GM18499 (cell line): ENCODE measurements around the gene TSPAN4.

Source experiments
- ATAC-seq: cut with Tn5 transposase; IDR thresholded peaks from one replicate; pipeline ENCODE4 v1.9.1; 2021; ENCODE audit warnings: moderate number of reproducible peaks; ENCODE audit not compliant: insufficient read depth, unreplicated experiment

TSPAN4 gene

DNA sequence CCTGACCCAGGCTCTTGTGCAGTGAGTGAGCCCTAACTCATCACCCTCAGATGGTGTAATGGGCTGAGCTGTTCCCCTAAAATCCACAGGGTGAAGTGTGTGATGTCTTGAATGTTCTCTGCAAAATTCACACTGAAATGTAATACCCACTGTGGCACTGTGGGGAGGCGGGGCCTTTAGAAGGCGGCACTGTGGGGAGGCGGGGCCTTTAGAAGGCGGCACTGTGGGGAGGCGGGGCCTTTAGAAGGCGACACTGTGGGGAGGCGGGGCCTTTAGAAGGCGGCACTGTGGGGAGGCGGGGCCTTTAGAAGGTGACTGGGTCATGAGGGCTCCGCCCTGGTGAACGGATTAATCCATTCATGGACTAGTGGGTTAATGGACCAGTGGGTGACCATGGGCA lies 34.9 kb downstream of the TSPAN4 start:
- no peak for ATAC-seq

DNA sequence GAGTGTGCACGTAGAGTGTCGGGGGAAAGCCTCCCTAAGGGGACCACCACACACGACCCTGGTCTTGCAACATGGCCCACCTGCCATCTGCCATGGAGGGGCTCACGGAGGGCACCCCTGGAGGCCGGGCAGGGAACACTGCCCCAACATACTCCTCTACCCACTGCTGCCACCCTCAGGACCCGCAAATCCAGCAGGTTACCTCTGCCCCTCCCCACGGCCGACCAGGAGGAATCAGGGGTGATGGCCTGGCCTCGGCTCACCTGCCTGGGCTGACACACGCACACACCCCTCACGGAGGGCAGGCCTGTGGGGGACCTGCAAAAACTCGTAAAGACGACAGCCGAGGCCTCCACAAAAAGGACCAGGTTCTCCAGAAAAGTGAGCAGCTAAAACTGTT lies 37.8 kb downstream of the TSPAN4 start:
- no peak for ATAC-seq

DNA sequence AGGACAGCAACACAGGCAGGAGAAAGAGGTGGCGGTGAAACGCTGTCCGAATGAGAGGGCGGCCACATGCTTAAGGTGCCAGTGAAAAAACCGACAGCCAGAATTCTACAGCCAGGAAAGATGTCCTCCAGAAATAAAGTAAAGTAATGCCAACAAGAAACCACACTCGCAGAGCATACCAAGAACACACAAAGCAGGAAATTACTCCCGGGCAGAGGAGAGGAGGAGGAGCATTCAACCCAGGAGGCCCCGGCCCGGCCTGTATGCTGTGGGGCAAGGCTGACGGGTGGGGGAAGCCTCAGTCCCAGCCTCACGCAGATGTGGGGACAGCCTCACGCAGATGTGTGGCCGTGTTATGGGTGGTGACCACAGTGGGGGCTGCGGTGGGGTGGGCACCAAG lies 39.9 kb downstream of the TSPAN4 start:
- ATAC-seq = no peak

DNA sequence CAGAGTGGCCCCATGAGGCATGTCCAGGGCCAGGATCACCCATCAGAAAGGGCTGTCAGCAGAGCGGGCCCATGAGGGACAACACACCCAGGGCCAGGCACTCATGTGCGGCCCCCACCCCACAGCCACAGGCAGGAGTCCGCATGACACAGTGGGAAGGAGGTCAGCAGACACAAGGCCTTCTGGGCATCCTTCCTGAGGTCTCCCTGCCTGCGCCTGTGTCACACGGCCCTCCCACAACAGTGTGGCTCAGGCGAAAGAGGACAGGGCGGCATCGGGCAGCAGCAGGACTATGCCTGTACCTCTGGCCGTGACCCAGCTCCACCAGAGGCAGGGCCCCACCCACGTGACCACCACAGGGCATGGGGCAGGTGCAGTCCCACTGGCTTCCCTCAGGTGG lies 40.9 kb downstream of the TSPAN4 start:
- ATAC-seq = no peak

DNA sequence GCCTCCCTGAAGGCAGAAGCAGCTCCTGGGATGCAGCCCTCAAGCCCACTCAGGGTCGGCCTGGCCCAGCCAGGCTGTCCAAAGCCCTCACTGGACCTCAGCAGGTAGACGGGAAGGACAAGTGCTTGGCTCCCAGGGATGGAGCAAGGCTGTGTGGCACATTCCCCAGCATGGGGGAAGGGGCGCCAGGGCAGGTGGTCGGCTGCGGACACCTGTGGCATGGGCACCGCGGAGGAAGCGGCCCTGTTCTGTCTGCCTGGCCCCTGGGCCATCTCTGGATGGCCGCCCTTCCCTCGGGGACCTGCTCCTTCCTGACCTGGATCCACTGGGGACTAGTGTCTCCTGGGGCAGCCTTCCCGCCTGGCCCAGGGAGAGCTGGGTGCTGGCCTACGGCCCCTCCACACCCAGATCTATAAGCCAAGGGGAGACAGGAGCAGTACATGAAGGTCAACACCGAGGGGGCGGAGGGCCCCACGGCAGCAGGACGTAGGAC lies 42.0 kb downstream of the TSPAN4 start:
- no peak for ATAC-seq

DNA sequence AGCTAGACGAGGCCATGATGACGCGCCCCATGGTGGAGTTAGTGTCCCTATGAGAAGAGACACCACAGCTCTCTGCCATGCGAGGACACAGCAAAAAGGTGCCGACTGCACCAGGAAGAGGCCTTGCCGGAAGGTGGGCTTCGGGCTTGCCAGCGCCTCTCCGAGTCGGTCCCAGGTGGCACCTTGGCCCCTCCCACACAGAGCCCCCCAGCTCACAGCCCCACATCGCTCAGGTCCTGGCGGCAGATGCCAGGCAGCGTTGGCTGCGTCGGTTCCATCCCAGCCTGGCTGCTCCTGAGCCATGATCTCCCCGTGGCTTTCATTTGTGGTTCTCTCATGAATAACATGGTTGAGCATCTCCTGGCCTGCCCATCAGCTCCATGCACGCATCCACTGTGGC lies 43.9 kb downstream of the TSPAN4 start:
- no peak for ATAC-seq

DNA sequence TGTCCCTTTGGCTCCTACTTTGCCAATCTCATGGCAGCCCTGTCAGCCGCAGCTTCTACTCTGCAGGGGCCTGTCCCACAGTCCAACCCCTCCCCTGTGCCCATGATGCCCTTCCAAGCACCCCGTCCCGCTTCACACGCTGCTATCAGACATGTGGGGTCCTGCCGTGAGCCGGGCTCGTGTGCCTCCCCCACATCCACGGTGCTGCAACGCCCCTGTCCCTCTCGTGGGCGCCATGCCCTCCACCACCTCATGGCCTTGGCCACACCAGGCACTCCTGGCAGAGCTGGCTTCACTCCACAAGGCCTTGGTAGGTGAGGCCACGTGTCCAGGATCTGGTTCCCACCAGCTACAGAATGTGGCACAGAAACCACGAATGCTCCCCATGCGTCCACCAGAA lies 44.9 kb downstream of the TSPAN4 start:
- no peak for ATAC-seq

DNA sequence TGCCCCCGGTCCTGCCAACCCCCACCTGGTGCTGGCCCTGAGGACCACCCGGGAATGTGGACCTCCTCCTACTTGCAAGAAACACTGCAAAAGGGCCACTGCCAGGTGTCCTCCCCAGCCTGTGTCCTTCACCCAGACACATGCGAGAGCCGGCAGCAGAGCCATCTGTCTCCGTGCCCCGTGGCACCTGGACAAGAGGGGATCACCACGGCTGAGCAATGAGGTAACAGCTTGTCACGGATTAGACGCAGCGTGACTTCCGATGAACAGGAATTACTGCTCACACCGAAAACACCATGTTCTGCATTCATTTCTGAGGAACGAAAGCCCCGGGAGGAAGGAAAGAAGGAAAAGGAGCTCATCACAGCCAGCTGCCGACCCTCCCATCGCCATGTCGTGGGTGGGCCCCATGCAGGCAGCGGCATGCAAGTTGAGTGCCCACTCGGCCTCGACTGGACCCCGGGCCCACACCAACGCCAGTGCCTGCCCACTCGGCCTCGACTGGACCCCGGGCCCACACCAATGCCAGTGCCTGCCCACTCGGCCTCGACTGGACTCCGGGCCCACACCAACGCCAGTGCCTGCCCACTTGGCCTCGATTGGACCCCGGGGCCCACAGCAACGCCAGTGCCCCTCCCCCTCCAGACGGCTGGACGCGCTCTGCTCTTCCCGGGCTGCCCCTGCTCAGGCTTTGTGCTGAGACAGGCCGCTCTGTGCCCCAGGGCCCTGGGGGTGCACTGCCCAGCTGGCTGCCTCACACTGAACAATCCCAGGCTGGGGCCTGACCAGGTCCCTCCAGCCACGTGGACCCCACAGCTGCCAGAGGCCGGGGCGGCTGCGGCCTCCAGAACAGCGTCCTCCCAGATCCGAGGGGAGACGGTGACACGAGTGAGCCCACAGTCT lies 45.9 kb downstream of the TSPAN4 start:
- ATAC-seq = no peak

DNA sequence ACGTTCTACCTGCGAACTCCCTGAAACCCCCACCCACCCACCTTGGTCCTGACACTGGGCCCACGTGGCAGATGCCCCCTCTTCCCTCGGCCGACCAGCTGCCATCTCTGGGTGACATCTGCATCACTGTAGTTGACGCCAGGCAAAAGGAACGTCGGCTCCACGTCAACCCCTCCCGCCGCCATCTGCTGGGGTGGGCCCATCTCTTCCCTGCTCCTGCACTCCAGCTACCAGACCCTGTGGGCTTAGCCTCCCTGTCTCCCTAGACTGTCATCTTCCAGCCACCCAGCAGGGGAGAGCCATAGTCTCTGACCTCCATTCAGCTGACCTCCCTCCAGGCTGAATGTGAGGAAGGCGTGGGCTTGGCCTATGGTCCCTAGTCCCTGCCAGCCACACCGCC lies 46.6 kb downstream of the TSPAN4 start:
- no peak for ATAC-seq

DNA sequence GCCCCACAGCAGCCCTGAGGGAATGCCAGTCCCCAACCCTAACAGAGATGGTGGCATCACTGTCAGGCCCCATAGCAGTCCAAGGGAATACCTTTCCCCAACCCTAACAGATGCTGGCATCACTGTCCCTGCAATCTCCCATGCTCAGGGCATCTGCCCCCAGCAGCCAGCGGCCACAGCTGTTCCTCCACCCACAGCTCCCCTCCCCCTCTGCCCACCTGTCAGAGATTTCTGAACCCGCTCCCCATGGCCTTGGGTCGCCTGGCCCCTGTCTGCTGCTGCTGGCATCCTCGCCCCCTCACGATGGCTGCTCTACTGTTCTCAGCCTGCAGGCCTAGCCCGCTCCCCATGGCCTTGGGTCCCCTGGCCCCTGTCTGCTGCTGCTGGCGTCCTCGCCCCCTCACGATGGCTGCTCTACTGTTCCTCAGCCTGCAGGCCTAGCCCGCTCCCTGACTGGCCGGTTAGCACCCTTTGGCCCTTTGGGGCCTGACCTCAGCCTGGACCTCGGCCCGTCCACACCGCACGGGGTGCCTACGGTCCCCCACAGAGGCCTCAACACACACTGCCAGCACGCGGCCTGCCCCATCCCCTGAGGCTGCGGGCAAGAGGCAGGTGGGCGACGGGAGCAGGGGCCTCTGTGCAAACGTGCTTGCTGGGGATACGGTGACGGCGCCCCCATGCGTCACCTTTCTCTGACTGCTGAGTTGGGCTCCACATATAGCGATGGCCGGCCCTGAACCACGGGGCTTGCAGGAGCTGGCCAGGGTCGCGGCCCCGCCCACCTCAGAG lies 47.2 kb downstream of the TSPAN4 start:
- no peak for ATAC-seq

DNA sequence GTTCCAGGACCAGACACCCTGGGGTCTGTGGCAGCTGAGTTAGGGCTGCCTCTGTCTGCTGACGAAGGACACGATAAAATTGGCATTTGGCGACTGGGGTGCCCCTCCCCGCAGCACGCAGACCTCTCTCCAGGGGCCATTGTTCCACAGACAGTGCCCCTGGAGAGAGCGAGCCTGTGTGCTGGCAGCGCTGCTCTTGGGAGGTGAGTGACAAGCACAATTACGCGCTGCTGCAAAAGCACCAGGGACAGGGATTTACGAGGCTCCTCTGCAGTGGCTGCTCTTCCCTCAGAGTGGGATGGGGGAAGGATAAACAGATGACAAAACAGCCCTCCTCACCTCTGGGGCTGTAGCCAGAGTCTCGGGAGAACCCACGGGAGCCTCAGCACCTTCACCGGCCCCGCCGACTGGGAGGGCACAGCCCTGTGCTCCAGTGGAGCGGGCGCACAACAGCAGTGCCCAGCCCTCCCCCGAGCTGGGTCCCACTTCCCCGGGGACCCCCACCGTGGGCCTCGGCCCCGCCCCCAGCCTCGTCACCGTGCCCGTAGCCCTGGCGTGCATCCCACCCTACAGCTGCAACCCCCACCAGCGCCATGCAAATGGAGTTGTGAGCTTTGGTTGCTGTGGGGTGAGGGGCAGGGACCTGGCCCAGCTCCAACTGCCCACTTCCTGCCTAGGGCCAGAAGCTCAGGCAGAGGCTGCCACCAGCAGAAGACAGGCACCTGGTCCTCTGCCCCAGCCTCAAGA lies 48.3 kb downstream of the TSPAN4 start:
- no peak for ATAC-seq

DNA sequence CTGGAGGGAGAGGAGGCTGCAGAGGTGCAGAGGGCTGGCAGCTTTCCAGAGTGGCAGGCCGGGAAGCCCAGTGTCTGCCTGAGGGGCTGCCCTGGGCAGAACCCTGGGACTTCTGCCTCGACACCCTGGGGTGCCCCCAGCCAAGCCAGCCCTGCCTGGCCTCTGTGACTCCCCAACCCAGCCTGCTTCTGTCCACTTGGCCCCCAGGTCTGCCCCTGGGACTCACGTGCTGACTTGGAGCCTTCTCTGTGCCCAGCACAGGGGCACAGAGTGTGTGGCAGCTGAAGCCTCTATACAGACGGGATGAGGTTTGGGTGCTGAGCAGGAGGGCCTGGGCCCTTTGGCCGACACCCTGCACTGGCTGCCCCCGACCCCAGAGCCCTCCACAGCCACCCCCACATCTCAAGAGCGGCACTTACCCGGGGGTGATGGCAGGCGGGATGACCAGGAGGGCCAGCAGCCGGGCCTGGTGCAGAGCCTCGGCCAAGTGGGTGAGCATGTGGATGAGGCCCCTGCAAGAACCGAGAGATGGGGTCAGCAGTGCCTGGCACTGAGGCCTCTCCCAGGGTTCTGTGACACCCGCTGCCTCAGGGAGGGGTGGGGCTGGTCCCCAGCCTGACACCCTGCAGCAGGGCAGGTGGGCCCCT lies 50.5 kb downstream of the TSPAN4 start:
- no peak for ATAC-seq

DNA sequence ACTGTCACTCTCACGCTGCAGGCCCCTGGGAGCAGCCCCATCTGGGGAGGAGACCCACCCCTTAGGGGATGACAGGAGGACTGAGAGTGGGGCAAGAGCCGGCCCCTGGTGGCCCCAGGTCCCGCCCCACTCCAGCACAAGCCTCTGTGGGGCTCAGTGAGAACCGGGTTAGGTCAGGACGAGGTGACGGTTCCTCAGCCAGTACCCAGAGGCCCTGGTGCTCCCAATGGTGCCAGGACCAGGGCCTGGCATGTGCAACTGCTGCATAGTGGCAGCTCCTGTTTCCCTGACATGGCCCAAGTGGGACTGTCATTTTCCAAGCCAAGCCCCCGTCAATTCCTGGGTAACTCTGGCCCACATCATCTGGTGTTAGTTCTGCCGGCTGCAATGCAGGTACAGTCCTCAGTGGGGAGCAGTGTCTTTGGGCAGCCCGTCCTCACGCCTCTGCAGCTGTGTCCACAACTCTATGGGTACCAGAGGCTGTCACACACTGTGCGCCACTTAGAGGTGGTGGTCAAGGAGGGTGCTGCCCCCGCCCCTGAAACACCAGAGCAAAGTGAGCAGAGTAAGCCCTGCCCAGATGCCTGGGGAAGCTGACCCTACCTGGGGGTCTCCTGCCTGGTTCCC lies 52.0 kb downstream of the TSPAN4 start:
- no peak for ATAC-seq

DNA sequence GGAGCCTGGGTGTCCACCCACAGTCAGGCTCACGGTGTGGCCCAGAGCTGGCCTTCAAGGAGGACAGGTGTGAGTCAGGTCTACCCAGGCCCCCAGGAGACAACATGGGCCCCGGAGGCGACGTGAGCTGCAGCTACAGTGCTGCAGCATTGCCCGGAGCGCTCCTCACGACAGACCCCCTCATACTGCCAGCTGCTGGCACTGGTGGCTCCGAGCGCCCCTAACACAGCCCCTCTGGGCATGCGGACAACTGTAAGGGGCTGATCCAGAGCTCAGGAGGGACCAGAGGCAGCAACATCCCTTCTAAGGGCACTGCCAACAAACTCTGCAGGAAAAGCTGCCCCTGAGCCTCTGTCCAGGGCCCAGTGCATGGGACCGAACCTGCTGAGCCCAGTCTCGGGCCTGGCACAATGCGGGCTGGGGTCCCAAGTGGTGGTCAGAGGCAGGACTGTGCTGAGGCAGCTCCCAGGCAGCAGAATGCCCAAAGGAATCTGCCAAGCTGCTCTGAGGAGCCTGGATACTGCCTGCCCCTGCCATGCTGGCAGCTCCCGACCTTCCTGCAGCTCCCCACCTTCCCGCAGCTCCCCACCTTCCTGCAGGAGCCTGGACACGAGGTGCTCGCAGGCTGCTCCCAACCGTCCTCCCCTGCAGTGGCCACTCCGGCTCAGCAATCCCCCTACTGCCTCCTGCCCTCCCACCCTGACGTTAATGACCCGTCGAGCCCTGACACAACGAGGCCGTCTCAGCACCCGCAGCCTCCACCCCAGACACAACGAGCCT lies 52.9 kb downstream of the TSPAN4 start:
- no peak for ATAC-seq

DNA sequence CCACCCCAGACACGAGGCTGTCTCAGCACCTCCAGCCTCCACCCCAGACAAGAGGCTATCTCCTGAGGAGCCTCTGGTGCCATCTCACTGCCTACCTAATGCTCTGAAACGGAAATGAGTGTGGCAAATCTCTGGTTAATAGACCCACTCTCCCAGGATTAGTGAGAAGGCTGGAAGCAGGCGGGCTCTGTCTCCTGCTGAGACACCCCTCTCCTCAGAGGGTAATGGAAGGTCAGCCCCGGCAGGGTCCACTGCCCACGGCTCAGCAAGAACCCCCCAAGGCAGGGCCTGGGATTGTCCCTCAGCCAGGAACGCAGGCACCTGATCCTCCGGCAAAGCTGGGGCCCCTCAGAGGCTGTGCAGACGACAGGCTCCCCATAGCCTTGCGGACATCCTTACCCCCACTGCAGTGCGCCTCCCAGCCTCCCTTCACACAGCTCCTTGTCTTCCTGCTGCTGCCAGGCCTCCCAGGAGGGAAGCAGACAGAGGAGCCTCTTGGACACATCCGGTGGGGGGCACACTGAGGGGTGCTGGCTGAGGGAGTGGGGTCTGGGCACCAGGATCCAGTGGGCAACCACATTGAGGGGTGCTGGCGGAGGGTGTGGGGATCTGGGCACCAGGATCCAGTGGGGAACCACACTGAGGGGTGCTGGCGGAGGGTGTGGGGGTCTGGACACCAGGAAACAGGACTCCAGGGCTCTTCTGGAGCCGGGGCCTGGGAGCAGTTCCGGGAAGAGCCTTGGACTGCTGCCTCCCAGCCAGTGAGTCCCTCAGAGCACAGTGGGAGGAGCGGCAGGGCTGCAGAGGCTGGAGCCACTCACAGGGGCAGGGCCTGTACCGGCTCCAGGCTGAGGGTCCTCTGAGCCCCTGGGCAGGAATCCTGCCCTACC lies 54.8 kb downstream of the TSPAN4 start:
- no peak for ATAC-seq

DNA sequence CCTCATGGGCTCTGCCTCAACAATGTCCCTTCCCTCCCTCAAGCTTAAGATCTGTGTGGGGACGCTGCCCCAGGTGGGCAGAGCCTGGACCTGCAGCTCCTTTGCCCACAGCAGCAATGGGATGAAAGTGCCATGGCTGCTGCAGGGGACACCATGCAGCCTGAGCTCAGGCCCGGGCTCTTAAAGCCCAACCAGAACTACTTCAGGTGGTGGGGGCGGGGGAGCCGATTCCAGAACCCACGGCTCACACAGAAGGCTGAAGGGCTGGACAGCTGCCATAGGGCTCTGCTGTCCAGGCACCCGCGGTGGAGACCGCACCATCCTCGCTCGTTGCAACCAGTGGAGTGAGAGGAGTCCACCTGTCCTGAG lies 55.5 kb downstream of the TSPAN4 start:
- ATAC-seq = no peak

DNA sequence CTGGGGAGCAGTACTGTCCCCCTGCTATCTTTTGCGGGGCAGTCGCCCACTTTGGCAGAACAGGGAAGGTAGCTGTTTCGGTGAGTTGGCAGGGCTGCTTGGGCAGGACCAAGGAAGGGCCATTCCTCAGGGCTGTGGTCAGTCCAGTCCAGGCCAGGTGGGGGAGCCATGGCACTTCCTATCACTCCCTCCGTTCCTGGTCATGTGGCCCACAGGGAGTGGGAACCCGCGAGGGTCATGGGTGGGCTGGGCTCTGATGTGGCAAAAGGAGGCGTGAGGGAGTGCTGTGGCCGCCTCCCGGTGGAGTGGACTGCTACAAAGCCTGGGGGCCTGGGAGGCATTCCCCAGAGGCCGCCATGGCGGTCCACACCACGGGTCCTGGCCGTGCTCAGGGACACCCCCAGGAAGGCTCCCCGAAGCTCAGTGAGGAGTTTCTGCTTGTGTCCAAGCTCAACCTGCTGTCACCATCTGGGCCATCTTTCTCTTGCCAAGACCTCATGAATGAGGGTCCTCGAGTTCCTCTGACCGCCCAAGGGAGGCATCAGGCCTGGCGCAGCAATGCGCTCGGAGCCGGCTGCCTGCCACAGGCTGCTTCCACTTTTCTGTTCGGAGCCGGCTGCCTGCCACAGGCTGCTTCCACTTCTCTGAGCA lies 56.0 kb downstream of the TSPAN4 start:
- ATAC-seq = no peak

DNA sequence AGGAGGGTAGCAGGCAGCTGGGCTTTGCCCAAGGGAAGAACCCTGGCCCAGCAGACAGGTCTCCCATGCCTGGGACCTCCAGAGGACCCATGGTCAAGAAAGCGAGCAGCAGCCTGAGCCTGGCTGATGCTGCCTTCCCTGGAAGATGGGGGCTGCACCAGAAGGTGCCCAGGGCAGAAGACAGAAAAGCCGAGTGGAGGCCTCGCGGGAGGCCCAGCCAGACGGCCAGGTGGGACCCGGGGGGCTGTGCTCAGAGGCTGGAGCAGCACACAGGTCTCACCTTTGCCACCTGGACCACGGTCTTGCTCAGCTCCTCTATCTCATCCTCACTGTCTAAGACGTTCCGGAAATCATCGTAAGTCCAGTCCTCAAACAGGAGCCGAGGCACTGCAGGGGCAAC lies 57.1 kb downstream of the TSPAN4 start:
- no peak for ATAC-seq
